ENCODE results near the gene AATK. TPM values are rescaled to one million over a fixed set of nuclear protein-coding genes. Genes with fewer than 3 reads are reported as not detected.

AATK gene
- total and polyA plus RNA-seq, 2 of the 13 experiments (the other 11 are each of a cell fraction or from before 2014, with no cell fraction given), result 2.9 to 8.4 TPM

DNA sequence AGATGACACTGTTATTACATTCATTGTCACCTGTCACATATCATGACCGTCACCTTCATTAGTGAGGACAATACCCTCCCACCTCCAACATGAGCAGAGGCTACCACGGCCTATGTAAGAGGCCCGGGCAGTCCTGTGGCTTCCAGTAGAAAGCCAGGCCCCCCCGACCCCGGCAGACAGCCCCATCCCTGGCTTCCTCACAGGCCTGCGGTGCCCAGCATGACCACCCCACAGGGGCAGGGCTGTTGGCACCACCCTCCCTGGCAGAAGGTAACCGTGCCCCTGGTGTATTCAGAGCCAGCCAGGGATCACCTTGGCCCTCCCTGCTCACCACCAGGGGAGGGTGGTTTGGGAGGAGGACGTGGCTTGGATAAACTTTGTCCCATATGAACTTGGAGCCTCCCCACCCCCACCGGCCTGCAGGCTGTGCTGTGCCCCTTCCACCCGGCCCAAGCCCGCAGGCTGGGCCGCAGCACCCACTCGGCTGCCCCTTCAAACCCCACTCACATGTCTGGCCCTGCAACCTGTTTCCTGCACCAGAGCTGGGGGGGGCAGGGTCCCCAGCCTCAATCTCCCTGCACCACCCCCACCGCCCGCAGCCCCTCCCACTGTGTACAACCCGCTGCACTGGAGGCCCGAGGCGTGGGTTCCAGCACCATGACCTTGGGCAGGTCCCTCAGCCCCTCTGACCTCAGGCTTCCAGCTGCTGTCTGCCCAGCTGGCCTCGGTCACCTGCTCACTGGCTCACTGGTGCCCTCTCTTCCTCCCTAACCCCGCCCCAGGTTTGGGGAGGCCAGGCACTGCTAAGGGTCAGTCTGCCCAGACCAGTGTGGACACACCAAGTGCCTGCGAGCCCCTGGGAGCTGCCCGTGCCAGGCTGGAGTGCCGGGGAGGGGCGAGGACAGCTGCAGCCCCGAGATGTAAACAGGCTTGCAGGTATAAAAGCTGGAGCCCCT, 12.4 kb upstream of the AATK start (continued):
- TF ChIP-seq, protein P1, sequence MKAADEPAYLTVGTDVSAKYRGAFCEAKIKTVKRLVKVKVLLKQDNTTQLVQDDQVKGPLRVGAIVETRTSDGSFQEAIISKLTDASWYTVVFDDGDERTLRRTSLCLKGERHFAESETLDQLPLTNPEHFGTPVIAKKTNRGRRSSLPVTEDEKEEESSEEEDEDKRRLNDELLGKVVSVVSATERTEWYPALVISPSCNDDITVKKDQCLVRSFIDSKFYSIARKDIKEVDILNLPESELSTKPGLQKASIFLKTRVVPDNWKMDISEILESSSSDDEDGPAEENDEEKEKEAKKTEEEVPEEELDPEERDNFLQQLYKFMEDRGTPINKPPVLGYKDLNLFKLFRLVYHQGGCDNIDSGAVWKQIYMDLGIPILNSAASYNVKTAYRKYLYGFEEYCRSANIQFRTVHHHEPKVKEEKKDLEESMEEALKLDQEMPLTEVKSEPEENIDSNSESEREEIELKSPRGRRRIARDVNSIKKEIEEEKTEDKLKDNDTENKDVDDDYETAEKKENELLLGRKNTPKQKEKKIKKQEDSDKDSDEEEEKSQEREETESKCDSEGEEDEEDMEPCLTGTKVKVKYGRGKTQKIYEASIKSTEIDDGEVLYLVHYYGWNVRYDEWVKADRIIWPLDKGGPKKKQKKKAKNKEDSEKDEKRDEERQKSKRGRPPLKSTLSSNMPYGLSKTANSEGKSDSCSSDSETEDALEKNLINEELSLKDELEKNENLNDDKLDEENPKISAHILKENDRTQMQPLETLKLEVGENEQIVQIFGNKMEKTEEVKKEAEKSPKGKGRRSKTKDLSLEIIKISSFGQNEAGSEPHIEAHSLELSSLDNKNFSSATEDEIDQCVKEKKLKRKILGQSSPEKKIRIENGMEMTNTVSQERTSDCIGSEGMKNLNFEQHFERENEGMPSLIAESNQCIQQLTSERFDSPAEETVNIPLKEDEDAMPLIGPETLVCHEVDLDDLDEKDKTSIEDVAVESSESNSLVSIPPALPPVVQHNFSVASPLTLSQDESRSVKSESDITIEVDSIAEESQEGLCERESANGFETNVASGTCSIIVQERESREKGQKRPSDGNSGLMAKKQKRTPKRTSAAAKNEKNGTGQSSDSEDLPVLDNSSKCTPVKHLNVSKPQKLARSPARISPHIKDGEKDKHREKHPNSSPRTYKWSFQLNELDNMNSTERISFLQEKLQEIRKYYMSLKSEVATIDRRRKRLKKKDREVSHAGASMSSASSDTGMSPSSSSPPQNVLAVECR (CRISPR knock-in tag; IDR thresholded peaks at IDR 0.05; ENCODE audit: borderline replicate concordance), result no peak
- TF ChIP-seq ZNF343 (CRISPR knock-in tag; IDR thresholded peaks at IDR 0.05) (no peak), ZNF383 (CRISPR knock-in tag; IDR thresholded peaks at IDR 0.05; ENCODE audit: borderline replicate concordance) (no peak), EEA1 (CRISPR knock-in tag; IDR thresholded peaks at IDR 0.05; ENCODE audit: borderline replicate concordance) (no peak), ZNF552 (CRISPR knock-in tag; IDR thresholded peaks at IDR 0.05; ENCODE audit: borderline replicate concordance) (no peak), ZNF850 (CRISPR knock-in tag; conservative IDR thresholded peaks at IDR 0.05) (no peak), CCDC6 (CRISPR knock-in tag; IDR thresholded peaks at IDR 0.05) (no peak), ZNF546 (CRISPR knock-in tag; conservative IDR thresholded peaks at IDR 0.05) (peak; percentile 72; the same call in 1 of the 2 replicates), PRMT3 (CRISPR knock-in tag; IDR thresholded peaks at IDR 0.05; ENCODE audit: borderline replicate concordance, low read depth) (no peak), ZNF430 (CRISPR knock-in tag; IDR thresholded peaks at IDR 0.05) (0 out of 2 replicates have a peak, but pooled peaks have one; percentile 26), ZNF460 (CRISPR knock-in tag; IDR thresholded peaks at IDR 0.05; ENCODE audit: borderline replicate concordance) (no peak), HIVEP1 (CRISPR knock-in tag; IDR thresholded peaks at IDR 0.05) (peak; percentile 30; the same call in 1 of the 2 replicates), ZNF839 (CRISPR knock-in tag; IDR thresholded peaks at IDR 0.05; ENCODE audit: borderline replicate concordance) (no peak), CBX5 (CRISPR knock-in tag; IDR thresholded peaks at IDR 0.05; ENCODE audit: borderline replicate concordance) (no peak), DZIP1 (CRISPR knock-in tag; IDR thresholded peaks at IDR 0.05) (no peak), ZNF121 (CRISPR knock-in tag; IDR thresholded peaks at IDR 0.05) (no peak), ELF3 (CRISPR knock-in tag; IDR thresholded peaks at IDR 0.05) (no peak), RELA (CRISPR knock-in tag; IDR thresholded peaks at IDR 0.05) (no peak), SOX6 (IDR thresholded peaks at IDR 0.05) (no peak), SOX6 (CRISPR knock-in tag; IDR thresholded peaks at IDR 0.05) (0 out of 2 replicates have a peak, but pooled peaks have one; percentile 25)
- TF ChIP-seq, protein P2, sequence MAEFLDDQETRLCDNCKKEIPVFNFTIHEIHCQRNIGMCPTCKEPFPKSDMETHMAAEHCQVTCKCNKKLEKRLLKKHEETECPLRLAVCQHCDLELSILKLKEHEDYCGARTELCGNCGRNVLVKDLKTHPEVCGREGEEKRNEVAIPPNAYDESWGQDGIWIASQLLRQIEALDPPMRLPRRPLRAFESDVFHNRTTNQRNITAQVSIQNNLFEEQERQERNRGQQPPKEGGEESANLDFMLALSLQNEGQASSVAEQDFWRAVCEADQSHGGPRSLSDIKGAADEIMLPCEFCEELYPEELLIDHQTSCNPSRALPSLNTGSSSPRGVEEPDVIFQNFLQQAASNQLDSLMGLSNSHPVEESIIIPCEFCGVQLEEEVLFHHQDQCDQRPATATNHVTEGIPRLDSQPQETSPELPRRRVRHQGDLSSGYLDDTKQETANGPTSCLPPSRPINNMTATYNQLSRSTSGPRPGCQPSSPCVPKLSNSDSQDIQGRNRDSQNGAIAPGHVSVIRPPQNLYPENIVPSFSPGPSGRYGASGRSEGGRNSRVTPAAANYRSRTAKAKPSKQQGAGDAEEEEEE (CRISPR knock-in tag; IDR thresholded peaks at IDR 0.05; ENCODE audit: borderline replicate concordance), result no peak

All from HepG2 (cell line).